ENCODE data around the gene KRTAP10-1. TPM values are rescaled to one million over a fixed set of nuclear protein-coding genes. Genes with fewer than 3 reads are reported as not detected.

The KRTAP10-1 gene
- total RNA-seq, 2 donors from 2014 or later, result not detected

- H3K9me3 ChIP-seq, result no peaks in the 10 kb centered on the region
- H3K9ac ChIP-seq (ENCODE audit: low read depth in 2 of 2, low read length in 2 of 2), result no peak overlapping the region
- no peaks in the 10 kb centered on the region for H3K36me3 ChIP-seq
- DNase-seq, result no peak
- no peak overlapping the region for H3K4me3 ChIP-seq
- no peaks in the 10 kb centered on the region for H3K4me1 ChIP-seq
- H3K27me3 ChIP-seq, result no peaks in the 10 kb centered on the region
- TF ChIP-seq CTCF (IDR thresholded peaks at IDR 0.05), result no peak
- H3K27ac ChIP-seq, result no peak overlapping the region
- intact Hi-C loops (cut with DNase I), result no loop called here
These were observed 8.4 kb upstream of the KRTAP10-1 start for GRCh38 chr21:44548381-44548780.

DNA sequence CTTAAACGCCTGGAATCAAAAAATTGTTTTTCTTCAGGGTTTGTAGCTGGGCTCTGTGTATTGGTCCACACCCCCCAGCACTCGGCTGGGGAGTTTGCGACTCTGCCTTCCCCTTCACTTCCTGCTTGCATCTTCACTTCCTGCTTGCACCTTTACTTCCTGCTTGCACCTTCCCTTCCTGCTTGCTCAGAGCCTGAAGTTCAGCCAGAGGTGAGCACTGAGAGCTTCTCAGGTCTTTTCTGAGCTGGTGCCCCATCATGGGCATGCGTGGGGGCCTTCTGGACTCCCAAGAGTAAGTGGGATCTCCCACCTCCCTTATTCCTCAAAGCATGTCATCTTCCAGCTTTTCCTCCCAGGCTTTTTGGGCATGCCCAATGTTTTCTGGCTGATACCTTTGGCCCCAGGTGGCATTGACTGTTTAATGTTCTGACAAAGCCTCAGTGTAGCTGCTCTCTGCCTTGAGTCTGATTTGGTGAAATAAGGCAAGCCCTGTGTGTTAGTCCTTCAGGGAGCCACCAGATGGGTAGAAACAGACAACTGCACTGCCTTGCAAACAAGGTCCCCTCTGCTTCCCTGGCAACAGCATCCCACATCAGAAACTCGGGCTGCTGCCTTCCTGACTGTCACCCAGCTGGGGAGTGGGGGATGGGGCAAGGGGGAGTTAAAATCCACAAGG lies 7.8 kb upstream of the KRTAP10-1 start:
- Histone ChIP-seq H3K9ac (ENCODE audit: low read depth in 2 of 2, low read length in 2 of 2) (no peak overlapping the region), H3K27me3 (no peaks in the 10 kb centered on the region), H3K4me1 (no peaks in the 10 kb centered on the region), H3K36me3 (no peaks in the 10 kb centered on the region), H3K9me3 (no peaks in the 10 kb centered on the region), H3K4me3 (no peak overlapping the region), H3K27ac (no peak overlapping the region)
- TF ChIP-seq CTCF (IDR thresholded peaks at IDR 0.05), result no peak
- intact Hi-C loops (cut with DNase I), result no loop called here
- DNase-seq, result no peak

- H3K4me3 ChIP-seq, result no peak overlapping the region
- no peak for DNase-seq
- no peaks in the 10 kb centered on the region for H3K4me1 ChIP-seq
- H3K9me3 ChIP-seq, result no peaks in the 10 kb centered on the region
- H3K27me3 ChIP-seq, result no peaks in the 10 kb centered on the region
- no peak overlapping the region for H3K27ac ChIP-seq
- intact Hi-C loops (cut with DNase I), result no loop called here
- no peak overlapping the region for H3K9ac ChIP-seq (ENCODE audit: low read depth in 2 of 2, low read length in 2 of 2)
- no peak for TF ChIP-seq CTCF (IDR thresholded peaks at IDR 0.05)
- H3K36me3 ChIP-seq, result no peaks in the 10 kb centered on the region
These were observed 4.6 kb upstream of the KRTAP10-1 start for GRCh38 chr21:44544566-44544965.

- no peak overlapping the region for H3K9ac ChIP-seq (ENCODE audit: low read depth in 2 of 2, low read length in 2 of 2)
- no peak for TF ChIP-seq CTCF (IDR thresholded peaks at IDR 0.05)
- H3K4me1 ChIP-seq, result no peaks in the 10 kb centered on the region
- H3K4me3 ChIP-seq, result no peak overlapping the region
- H3K36me3 ChIP-seq, result no peaks in the 10 kb centered on the region
- no peak overlapping the region for H3K27ac ChIP-seq
- no peaks in the 10 kb centered on the region for H3K27me3 ChIP-seq
- intact Hi-C loops (cut with DNase I), result no loop called here
- DNase-seq, result no peak
- no peaks in the 10 kb centered on the region for H3K9me3 ChIP-seq
These were observed 2.7 kb upstream of the KRTAP10-1 start for GRCh38 chr21:44542716-44543115.

- no peak for TF ChIP-seq CTCF (IDR thresholded peaks at IDR 0.05)
- Histone ChIP-seq H3K4me1 (no peaks in the 10 kb centered on the region), H3K36me3 (no peaks in the 10 kb centered on the region), H3K27ac (no peak overlapping the region), H3K9ac (ENCODE audit: low read depth in 2 of 2, low read length in 2 of 2) (no peak overlapping the region), H3K9me3 (no peaks in the 10 kb centered on the region), H3K4me3 (no peak overlapping the region), H3K27me3 (no peaks in the 10 kb centered on the region)
- no peak for DNase-seq
- intact Hi-C loops (cut with DNase I), result no loop called here
These were observed 820 bp upstream of the KRTAP10-1 start for GRCh38 chr21:44540741-44541288.

Data from colonic mucosa (tissue), 4 donors.